Measurements from ENCODE around the gene MAN1C1. TPM values are rescaled to one million over a fixed set of nuclear protein-coding genes. Genes with fewer than 3 reads are reported as not detected.

Gene MAN1C1
- total and polyA plus RNA-seq, 2 donors (not counting 1 experiment from before 2014, with no cell fraction given), result 17.7 to 51.4 TPM

GRCh38 chr1:25620701-25621350 lies 4.2 kb downstream of the MAN1C1 start:
- no peaks in the 10 kb centered on the region for H4K20me1 ChIP-seq (ENCODE audit: control insufficient read depth, extremely low read depth, insufficient read depth, low read length)
- H3K4me3 ChIP-seq (replicated peaks in 1 of 4; ENCODE audit: control extremely low read depth in 1 of 4, insufficient read depth in 1 of 4, low read depth in 3 of 4, low read length in 4 of 4), result peak overlapping the region in 1 of 4 experiments; percentile 64
- no peak overlapping the region for H2AFZ ChIP-seq (ENCODE audit: low read length)
- H3K36me3 ChIP-seq (ENCODE audit: control insufficient read depth, insufficient read depth, low read length), result no peaks in the 10 kb centered on the region
- TF ChIP-seq CTCF (conservative IDR thresholded peaks at IDR 0.05 in 1 of 2, IDR thresholded peaks at IDR 0.05 in 1 of 2; ENCODE audit: low read depth in 1 of 2, low read length in 2 of 2) (no peak), EZH2 (IDR thresholded peaks at IDR 0.05; ENCODE audit: low read length, missing control alignments) (no peak)
- H3K4me1 ChIP-seq (ENCODE audit: control insufficient read depth, extremely low read depth, insufficient read depth, low read length), result no peaks in the 10 kb centered on the region
- no peaks in the 10 kb centered on the region for H3K9me3 ChIP-seq (ENCODE audit: control insufficient read depth, insufficient read depth, low read depth, low read length)
- H3K27me3 ChIP-seq (ENCODE audit: control insufficient read depth, insufficient read depth, low read length), result peaks cover 10% of the 10 kb centered on the region
- H3K4me2 ChIP-seq (ENCODE audit: extremely low read depth, insufficient read depth, low read length), result no peak overlapping the region
- no peak for DNase-seq (ENCODE audit: low read depth in 2 of 2)
- H3K27ac ChIP-seq (ENCODE audit: insufficient read depth, low read length), result no peak overlapping the region
- H3K79me2 ChIP-seq (ENCODE audit: control insufficient read depth, insufficient read depth, low read length), result no peaks in the 10 kb centered on the region
- no peak overlapping the region for H3K9ac ChIP-seq (ENCODE audit: insufficient read depth, low read length)

GRCh38 chr1:25621876-25622275 lies 5.3 kb downstream of the MAN1C1 start:
- Histone ChIP-seq H3K79me2 (ENCODE audit: control insufficient read depth, insufficient read depth, low read length) (no peaks in the 10 kb centered on the region), H4K20me1 (ENCODE audit: control insufficient read depth, extremely low read depth, insufficient read depth, low read length) (no peaks in the 10 kb centered on the region), H3K9me3 (ENCODE audit: control insufficient read depth, insufficient read depth, low read depth, low read length) (no peaks in the 10 kb centered on the region), H3K4me2 (ENCODE audit: extremely low read depth, insufficient read depth, low read length) (no peak overlapping the region), H3K27ac (ENCODE audit: insufficient read depth, low read length) (no peak overlapping the region), H3K4me3 (replicated peaks in 1 of 4; ENCODE audit: control extremely low read depth in 1 of 4, insufficient read depth in 1 of 4, low read depth in 3 of 4, low read length in 4 of 4) (no peak overlapping the region), H3K27me3 (ENCODE audit: control insufficient read depth, insufficient read depth, low read length) (peaks cover 10% of the 10 kb centered on the region), H3K36me3 (ENCODE audit: control insufficient read depth, insufficient read depth, low read length) (no peaks in the 10 kb centered on the region), H2AFZ (ENCODE audit: low read length) (no peak overlapping the region), H3K4me1 (ENCODE audit: control insufficient read depth, extremely low read depth, insufficient read depth, low read length) (no peaks in the 10 kb centered on the region), H3K9ac (ENCODE audit: insufficient read depth, low read length) (no peak overlapping the region)
- DNase-seq (ENCODE audit: low read depth in 2 of 2), result no peak
- TF ChIP-seq EZH2 (IDR thresholded peaks at IDR 0.05; ENCODE audit: low read length, missing control alignments) (no peak), CTCF (conservative IDR thresholded peaks at IDR 0.05 in 1 of 2, IDR thresholded peaks at IDR 0.05 in 1 of 2; ENCODE audit: low read depth in 1 of 2, low read length in 2 of 2) (no peak)

- H3K4me1 ChIP-seq (ENCODE audit: control insufficient read depth, extremely low read depth, insufficient read depth, low read length), result no peaks in the 10 kb centered on the region
- no peak overlapping the region for H3K4me2 ChIP-seq (ENCODE audit: extremely low read depth, insufficient read depth, low read length)
- no peaks in the 10 kb centered on the region for H3K9me3 ChIP-seq (ENCODE audit: control insufficient read depth, insufficient read depth, low read depth, low read length)
- no peaks in the 10 kb centered on the region for H3K79me2 ChIP-seq (ENCODE audit: control insufficient read depth, insufficient read depth, low read length)
- no peak overlapping the region for H3K4me3 ChIP-seq (replicated peaks in 1 of 4; ENCODE audit: control extremely low read depth in 1 of 4, insufficient read depth in 1 of 4, low read depth in 3 of 4, low read length in 4 of 4)
- no peak overlapping the region for H3K27ac ChIP-seq (ENCODE audit: insufficient read depth, low read length)
- H2AFZ ChIP-seq (ENCODE audit: low read length), result no peak overlapping the region
- TF ChIP-seq CTCF (conservative IDR thresholded peaks at IDR 0.05 in 1 of 2, IDR thresholded peaks at IDR 0.05 in 1 of 2; ENCODE audit: low read depth in 1 of 2, low read length in 2 of 2) (no peak), EZH2 (IDR thresholded peaks at IDR 0.05; ENCODE audit: low read length, missing control alignments) (no peak)
- H3K27me3 ChIP-seq (ENCODE audit: control insufficient read depth, insufficient read depth, low read length), result peaks cover 10% of the 10 kb centered on the region
- H3K36me3 ChIP-seq (ENCODE audit: control insufficient read depth, insufficient read depth, low read length), result no peaks in the 10 kb centered on the region
- DNase-seq (ENCODE audit: low read depth in 2 of 2), result no peak
- no peaks in the 10 kb centered on the region for H4K20me1 ChIP-seq (ENCODE audit: control insufficient read depth, extremely low read depth, insufficient read depth, low read length)
- no peak overlapping the region for H3K9ac ChIP-seq (ENCODE audit: insufficient read depth, low read length)
Measured at GRCh38 chr1:25622531-25622930, 5.9 kb downstream of the MAN1C1 start.

Data from fibroblast of lung (primary cell).